SK-N-SH (cell line): Measurements from ENCODE around the gene DNAJC9. TPM values are rescaled to one million over a fixed set of nuclear protein-coding genes. Genes with fewer than 3 reads are reported as not detected.

ENCODE experiments used
- CTCF ChIA-PET: fragments of 300-600, 350-600 bp; formaldehyde crosslinking; extraction: SDS; loops from one replicate; lab custom pipeline; 2021; lab: Yijun Ruan, JAX
- POLR2A ChIA-PET: fragments of 350-600 bp; sonication (Branson Sonifier 250); formaldehyde crosslinking; extraction: SDS; loops from one replicate; lab custom pipeline; 2020; ENCODE audit warnings: antibody characterized with exemption, inconsistent platforms; lab: Yijun Ruan, JAX
- DNase-seq: peaks from one replicate; pipeline ENCODE4 v3.0.0; 2012
- H2AFZ ChIP-seq: fragments of 200-600 bp; sonication (generic); 2 replicates; pipeline ENCODE4 v1.8.1; 2016; ENCODE audit warnings: antibody characterized with exemption, mild to moderate bottlenecking, low read depth
- H3F3A ChIP-seq: fragments of 200-600 bp; sonication (generic); replicated peaks from 2 replicates; pipeline ENCODE3; 2016; ENCODE audit warnings: antibody characterized with exemption, mild to moderate bottlenecking; ENCODE audit not compliant: insufficient read depth
- H3K27ac ChIP-seq, 2 experiments: fragments of 200-500 bp in 1 of 2; fragments of 200-600 bp in 1 of 2; sonication (Bioruptor generic) in 1 of 2; sonication (generic), shearing (Covaris generic) in 1 of 2; 2 replicates each; pipeline versions ENCODE4 v1.5.1 to v1.6.1; 2014 to 2016; ENCODE audit warnings: low read depth in 2 of 2, inconsistent platforms in 1 of 2, low read length in 1 of 2, mild to moderate bottlenecking in 1 of 2, mixed read lengths in 1 of 2
- H3K27me3 ChIP-seq: fragments of 200-600 bp; sonication (generic), shearing (Covaris generic); 2 replicates; pipeline ENCODE4 v1.6.1; 2016; ENCODE audit warnings: mixed run types; ENCODE audit not compliant: insufficient read depth
- H3K36me3 ChIP-seq, 2 experiments: fragments of 200-500 bp in 1 of 2; fragments of 200-600 bp in 1 of 2; sonication (Bioruptor generic) in 1 of 2; sonication (generic) in 1 of 2; replicated peaks in 1 of 2; 2 replicates each; pipeline versions ENCODE3 to v1.5.1; 2014 to 2016; ENCODE audit warnings: low read length in 1 of 2, mild to moderate bottlenecking in 1 of 2; ENCODE audit not compliant: insufficient read depth in 2 of 2, control insufficient read depth in 1 of 2
- H3K4me1 ChIP-seq, 2 experiments: fragments of 200-500 bp in 1 of 2; fragments of 200-600 bp in 1 of 2; sonication (Bioruptor generic) in 1 of 2; sonication (generic), shearing (Covaris generic) in 1 of 2; 2 replicates each; pipeline versions ENCODE4 v1.5.1 to v1.6.1; 2014 to 2016; ENCODE audit warnings: low read depth in 1 of 2, low read length in 1 of 2, mixed run types in 1 of 2; ENCODE audit not compliant: insufficient read depth in 2 of 2, control insufficient read depth in 1 of 2
- H3K4me2 ChIP-seq: fragments of 200-600 bp; sonication (generic), shearing (Covaris generic); 2 replicates; pipeline ENCODE4 v1.6.1; 2017; ENCODE audit warnings: mixed run types
- H3K4me3 ChIP-seq, 2 experiments: fragments of 200-500 bp in 1 of 2; fragments of 200-600 bp in 1 of 2; sonication (Bioruptor generic) in 1 of 2; sonication (generic), shearing (Covaris generic) in 1 of 2; 2 replicates each; pipeline versions ENCODE4 v1.5.1 to v1.8.1; 2014 to 2016; ENCODE audit warnings: low read depth in 2 of 2, inconsistent platforms in 1 of 2, low read length in 1 of 2, mild to moderate bottlenecking in 1 of 2, mixed read lengths in 1 of 2, moderate library complexity in 1 of 2
- H3K79me2 ChIP-seq: fragments of 200-600 bp; sonication (generic); 2 replicates; pipeline ENCODE4 v1.8.1; 2017; ENCODE audit warnings: mild to moderate bottlenecking; ENCODE audit not compliant: insufficient read depth
- H3K9ac ChIP-seq: fragments of 200-600 bp; sonication (generic); 2 replicates; pipeline ENCODE4 v1.6.1; 2017; ENCODE audit warnings: mixed run types
- H3K9me2 ChIP-seq: fragments of 200-600 bp; sonication (generic); 2 replicates; pipeline ENCODE4 v1.6.1; 2017; ENCODE audit warnings: mixed run types
- H3K9me3 ChIP-seq: fragments of 200-600 bp; sonication (generic); 2 replicates; pipeline ENCODE4 v1.6.1; 2017; ENCODE audit warnings: mixed run types, mild to moderate bottlenecking, moderate library complexity
- H4K20me1 ChIP-seq: fragments of 200-600 bp; sonication (generic); 2 replicates; pipeline ENCODE4 v1.6.1; 2017; ENCODE audit warnings: mild to moderate bottlenecking, mixed run types; ENCODE audit not compliant: insufficient read depth
- CHD2 ChIP-seq: fragments of 150-350 bp; IDR thresholded peaks from 2 replicates; pipeline ENCODE4 v1.6.1; 2018; ENCODE audit warnings: low read length; ENCODE audit not compliant: partially characterized antibody
- CTCF ChIP-seq: fragments of 200-600 bp; sonication (generic); IDR thresholded peaks from 2 replicates; pipeline ENCODE4 v1.6.1; 2017; ENCODE audit warnings: antibody characterized with exemption, mild to moderate bottlenecking, moderate library complexity
- FOSL2 ChIP-seq: IDR thresholded peaks from 2 replicates; pipeline ENCODE4 v1.4.0; 2012; ENCODE audit warnings: low read depth, mild to moderate bottlenecking, moderate library complexity, borderline replicate concordance
- IRF3 ChIP-seq: fragments of 150-350 bp; IDR thresholded peaks from 2 replicates; pipeline ENCODE4 v1.6.1; 2016; ENCODE audit warnings: mild to moderate bottlenecking, low read depth, low read length
- JUND ChIP-seq: IDR thresholded peaks from 2 replicates; pipeline ENCODE4 v1.4.0; 2012
- MEF2A ChIP-seq: IDR thresholded peaks from 2 replicates; pipeline ENCODE4 v1.4.0; 2012; ENCODE audit warnings: low read depth, borderline replicate concordance
- NFIC ChIP-seq: IDR thresholded peaks from 2 replicates; pipeline ENCODE4 v1.4.0; 2012; ENCODE audit warnings: borderline replicate concordance
- RAD21 ChIP-seq: IDR thresholded peaks from 2 replicates; pipeline ENCODE4 v1.6.1; 2012; ENCODE audit warnings: mild to moderate bottlenecking, low read length
- ZBTB33 ChIP-seq: IDR thresholded peaks from 2 replicates; pipeline ENCODE4 v1.4.0; 2012; ENCODE audit warnings: low read depth, borderline replicate concordance
- WGBS: methylation state at CpG from one replicate; pipeline ENCODE4 v1.1.6; 2017; ENCODE audit warnings: low lambda C conversion rate; 5-methylcytosine and 5-hydroxymethylcytosine counted together
- polyA plus RNA-seq, 3 experiments: library from polyadenylated mRNA; depleted of rRNA; stranded (reverse); fragments of >200 nt; gene quantifications; 2 replicates each; pipeline ENCODE4 v1.2.3, GENCODE V29; 2012

Gene DNAJC9
- polyA plus RNA-seq, 1 of the 3 experiments (the other 2 are of a cell fraction), result 23.9 TPM

GRCh38 chr10:73215749-73216148 is 31.3 kb downstream of the DNAJC9 start:
- Histone ChIP-seq H2AFZ (no peak overlapping the region), H3K9me2 (no peaks in the 10 kb centered on the region), H3K4me2 (no peak overlapping the region), H4K20me1 (no peaks in the 10 kb centered on the region), H3F3A (no peaks in the 10 kb centered on the region), H3K36me3 (peaks cover 43 to 44% of the 10 kb centered on the region in 2 experiments), H3K9me3 (no peaks in the 10 kb centered on the region), H3K79me2 (no peaks in the 10 kb centered on the region), H3K9ac (no peak overlapping the region), H3K27me3 (no peaks in the 10 kb centered on the region), H3K27ac (no peak overlapping the region), H3K4me1 (no peaks in the 10 kb centered on the region), H3K4me3 (no peak overlapping the region)
- ChIA-PET POLR2A (no interaction called here), CTCF (no interaction called here)
- no peak for DNase-seq
- TF ChIP-seq CTCF (no peak), NFIC (no peak), CHD2 (no peak), FOSL2 (no peak), RAD21 (no peak), MEF2A (no peak), JUND (no peak), IRF3 (no peak)
- WGBS, result 100% methylated on average over 1 of the region's 1 CpG

- no peaks in the 10 kb centered on the region for H3K9me3 ChIP-seq
- H2AFZ ChIP-seq, result no peak overlapping the region
- H3K27me3 ChIP-seq, result no peaks in the 10 kb centered on the region
- no peak for TF ChIP-seq ZBTB33
- no peaks in the 10 kb centered on the region for H4K20me1 ChIP-seq
- no peaks in the 10 kb centered on the region for H3F3A ChIP-seq
- POLR2A ChIA-PET, result no interaction called here
- no peak overlapping the region for H3K4me2 ChIP-seq
- WGBS, result 88% methylated on average over 4 of the region's 4 CpGs
- H3K36me3 ChIP-seq, result peaks cover 6 to 24% of the 10 kb centered on the region in 2 experiments
- DNase-seq, result no peak
- H3K4me1 ChIP-seq, result no peaks in the 10 kb centered on the region
- H3K79me2 ChIP-seq, result no peaks in the 10 kb centered on the region
- H3K4me3 ChIP-seq, result no peak overlapping the region
- H3K9ac ChIP-seq, result no peak overlapping the region
- H3K27ac ChIP-seq, result no peak overlapping the region
- no peaks in the 10 kb centered on the region for H3K9me2 ChIP-seq
- CTCF ChIA-PET, result no interaction called here
Measured at GRCh38 chr10:73211106-73211811, 35.8 kb downstream of the DNAJC9 start.
